Heart left ventricle (tissue), 16 donors: ENCODE results near the gene VIPAS39. TPM values are rescaled to one million over a fixed set of nuclear protein-coding genes. Genes with fewer than 3 reads are reported as not detected.

Source experiments
- ATAC-seq, 4 donors: fragments of 200-7000 bp; cut with Tn5 transposase; one replicate each; pipeline ENCODE4 v1.9.1; 2020 to 2022; ENCODE audit warnings: moderate library complexity in 4 of 4, mild to moderate bottlenecking in 3 of 4, moderate number of reproducible peaks in 1 of 4
- DNase-seq, 5 donors: peaks; one replicate each; pipeline ENCODE4 v3.0.0-alpha.2; 2020
- H3K27ac ChIP-seq, 12 donors: fragments of 200-600 bp; sonication (generic) in 4 of 12; one replicate each; pipeline versions ENCODE4 v1.5.0 to v1.8.0; 2016 to 2022; ENCODE audit warnings: mild to moderate bottlenecking in 2 of 12
- H3K27me3 ChIP-seq, 9 donors: fragments of 200-600 bp; sonication (generic) in 2 of 9; one replicate each; pipeline versions ENCODE4 v1.5.1 to v1.8.0; 2016 to 2022; ENCODE audit warnings: mild to moderate bottlenecking in 3 of 9
- H3K36me3 ChIP-seq, 9 donors: fragments of 200-600 bp; sonication (generic) in 2 of 9; one replicate each; pipeline versions ENCODE4 v1.5.0 to v1.8.0; 2018 to 2022; ENCODE audit warnings: mild to moderate bottlenecking in 2 of 9
- H3K4me1 ChIP-seq, 12 donors: fragments of 200-600 bp; sonication (generic) in 4 of 12; one replicate each; pipeline versions ENCODE4 v1.5.0 to v1.8.0; 2016 to 2022; ENCODE audit warnings: mild to moderate bottlenecking in 3 of 12
- H3K4me3 ChIP-seq, 12 donors: fragments of 200-600 bp; sonication (generic) in 4 of 12; one replicate each; pipeline versions ENCODE4 v1.5.0 to v1.8.0; 2017 to 2022; ENCODE audit warnings: mild to moderate bottlenecking in 9 of 12, moderate library complexity in 4 of 12
- H3K9me3 ChIP-seq, 12 donors: fragments of 200-600 bp; sonication (generic) in 4 of 12; one replicate each; pipeline versions ENCODE4 v1.5.0 to v1.8.0; 2016 to 2022; ENCODE audit warnings: mild to moderate bottlenecking in 1 of 12
- POLR2A ChIP-seq, 2 donors: fragments of 450-650 bp; IDR thresholded peaks; one replicate each; pipeline ENCODE4 v1.6.1; 2017; ENCODE audit warnings: antibody characterized with exemption in 2 of 2, mild to moderate bottlenecking in 2 of 2, moderate library complexity in 2 of 2
- WGBS, 4 donors: extraction: QIAGEN DNeasy Blood & Tissue Kit in 2 of 4; methylation state at CpG; one replicate each; pipeline versions ENCODE4 v1.1.5 to v1.1.7; 2013 to 2018; 5-methylcytosine and 5-hydroxymethylcytosine counted together
- intact Hi-C, 10 donors: fragments of 100-400 bp; cut with DNase I; formaldehyde crosslinking; loops; one replicate each; pipeline versions ENCODE4 v1.11.1 to v1.14.2; 2022
- polyA plus RNA-seq, 2 donors: library from polyadenylated mRNA; stranded (reverse); fragments of 200-250 nt; gene quantifications; one replicate each; pipeline ENCODE4 v1.2.3, GENCODE V29; 2013
- total RNA-seq, 9 donors: library from RNA; depleted of rRNA in 2 of 9; stranded (reverse); fragments of >200 nt in 2 of 9; fragmentation: NEBNext Ultra II Directional in 3 of 9; extraction: Animal tissue kit (Norgen Biotek cat#: 25700) in 3 of 9; gene quantifications; one replicate each; pipeline versions ENCODE4 v1.1.0 to v1.2.4, GENCODE V29; 2016 to 2023
- TF ChIP-seq, protein P1 (sequence below), 12 donors: fragments of 200-600 bp; sonication (generic) in 4 of 12; IDR thresholded peaks; one replicate each; pipeline versions ENCODE4 v1.5.0 to v1.8.0; 2018 to 2022; ENCODE audit warnings: antibody characterized with exemption in 12 of 12, mild to moderate bottlenecking in 5 of 12
- donor health status: ischemic (EF 13 %, LVEDD 7.1; RV severe dilation, severe dysfunction).
- donor health status: healthy with polysubstance abuse.
- donor health status: DM: no; HTN: yes; CAD: no.
- donor health status: DM: no; HTN: no; CAD: no.
- donor health status: ischemic (EF 25% LVEDD 6.9; RV normal size, moderate dysfunction).
- donor health status: ischemic (EF 25% LVEDD 5.7; RV mildly dilated, moderate dysfunction).
- donor health status: healthy.
- donor health status: DM: yes; HTN: yes; CAD: no.
- donor health status: ischemic (EF 35%, LVEDD 5.7; RV mildly dilated, moderate dysfunction).
- donor health status: nonischemic (EF 11% LVEDD 7.7; RV severe dilation, severe dysfunction).
- donor health status: DM: yes; HTN: yes; CAD: no.
- donor health status: PGD.
- donor health status: ischemic (EF 29% LVEDD 5.4; RV normal size, mild dysfunction).
- donor health status: nonischemic (EF 23%, LVEDD 6.1; RV moderate dilation, normal function).

Gene VIPAS39
- total and polyA plus RNA-seq, 11 donors, result 6.6 to 18.4 (median 13.8) TPM

DNA sequence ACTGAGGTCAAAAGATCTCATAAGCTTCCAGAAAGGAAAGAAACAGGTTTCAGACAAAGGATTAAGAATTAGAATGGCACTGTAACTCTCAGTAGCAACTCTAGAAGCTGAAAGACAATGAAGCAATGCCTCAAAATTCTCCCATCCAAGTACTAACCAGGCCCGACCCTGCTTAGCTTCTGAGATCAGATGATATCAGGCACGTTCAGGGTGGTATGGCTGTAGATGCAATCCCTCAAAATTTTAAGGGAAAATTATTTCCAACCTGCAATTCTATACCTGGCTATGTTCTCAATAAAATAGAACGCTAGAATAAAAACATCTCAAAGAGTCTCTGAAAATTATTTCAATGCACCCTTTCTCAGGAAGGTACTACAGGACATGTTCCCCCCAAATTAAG lies 53.6 kb downstream of the VIPAS39 start:
- ATAC-seq, result no peak
- TF ChIP-seq, protein P1, sequence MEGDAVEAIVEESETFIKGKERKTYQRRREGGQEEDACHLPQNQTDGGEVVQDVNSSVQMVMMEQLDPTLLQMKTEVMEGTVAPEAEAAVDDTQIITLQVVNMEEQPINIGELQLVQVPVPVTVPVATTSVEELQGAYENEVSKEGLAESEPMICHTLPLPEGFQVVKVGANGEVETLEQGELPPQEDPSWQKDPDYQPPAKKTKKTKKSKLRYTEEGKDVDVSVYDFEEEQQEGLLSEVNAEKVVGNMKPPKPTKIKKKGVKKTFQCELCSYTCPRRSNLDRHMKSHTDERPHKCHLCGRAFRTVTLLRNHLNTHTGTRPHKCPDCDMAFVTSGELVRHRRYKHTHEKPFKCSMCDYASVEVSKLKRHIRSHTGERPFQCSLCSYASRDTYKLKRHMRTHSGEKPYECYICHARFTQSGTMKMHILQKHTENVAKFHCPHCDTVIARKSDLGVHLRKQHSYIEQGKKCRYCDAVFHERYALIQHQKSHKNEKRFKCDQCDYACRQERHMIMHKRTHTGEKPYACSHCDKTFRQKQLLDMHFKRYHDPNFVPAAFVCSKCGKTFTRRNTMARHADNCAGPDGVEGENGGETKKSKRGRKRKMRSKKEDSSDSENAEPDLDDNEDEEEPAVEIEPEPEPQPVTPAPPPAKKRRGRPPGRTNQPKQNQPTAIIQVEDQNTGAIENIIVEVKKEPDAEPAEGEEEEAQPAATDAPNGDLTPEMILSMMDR (IDR thresholded peaks at IDR 0.05), result no peak
- TF ChIP-seq POLR2A (IDR thresholded peaks at IDR 0.05), result no peak
- Histone ChIP-seq H3K9me3 (no peaks in the 10 kb centered on the region), H3K4me3 (no peak overlapping the region), H3K36me3 (no peaks in the 10 kb centered on the region), H3K27ac (no peak overlapping the region), H3K27me3 (no peaks in the 10 kb centered on the region), H3K4me1 (peaks cover 0 to 18% (median 0%) of the 10 kb centered on the region in 12 donors)
- no peak for DNase-seq
- 81 to 88% (median 85%) methylated on average over 3 of the region's 3 CpGs for WGBS, 4 donors
- intact Hi-C loops, result no loop called here

DNA sequence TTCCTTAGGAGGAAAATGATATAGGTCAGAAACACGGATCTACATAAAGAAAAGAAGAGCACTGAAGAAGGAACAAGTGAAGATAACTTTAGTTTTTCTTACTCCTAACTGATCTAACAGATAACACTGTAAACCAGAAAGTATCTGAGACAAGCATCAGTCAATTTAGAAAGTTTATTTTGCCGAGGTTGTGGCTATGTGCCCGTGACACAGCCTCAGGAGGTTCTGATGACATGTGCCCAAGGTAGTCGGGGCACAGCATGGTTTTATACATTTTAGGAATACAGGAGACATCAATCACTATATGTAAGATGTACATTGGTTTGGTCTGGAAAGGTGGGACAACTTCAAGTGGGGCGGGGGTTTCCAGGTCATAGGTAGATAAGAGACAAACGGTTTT lies 57.2 kb downstream of the VIPAS39 start:
- intact Hi-C loops, result no loop called here
- no peaks in the 10 kb centered on the region for H3K4me1 ChIP-seq
- H3K27ac ChIP-seq, result no peak overlapping the region
- no peak overlapping the region for H3K4me3 ChIP-seq
- ATAC-seq (no peak), DNase-seq (no peak)
- H3K36me3 ChIP-seq, result no peaks in the 10 kb centered on the region
- H3K9me3 ChIP-seq, result peaks cover 0 to 3% (median 0%) of the 10 kb centered on the region in 12 donors
- TF ChIP-seq, protein P1 (IDR thresholded peaks at IDR 0.05), result no peak
- no peaks in the 10 kb centered on the region for H3K27me3 ChIP-seq
- 73 to 89% (median 82%) methylated on average over 6 of the region's 6 CpGs for WGBS, 4 donors

DNA sequence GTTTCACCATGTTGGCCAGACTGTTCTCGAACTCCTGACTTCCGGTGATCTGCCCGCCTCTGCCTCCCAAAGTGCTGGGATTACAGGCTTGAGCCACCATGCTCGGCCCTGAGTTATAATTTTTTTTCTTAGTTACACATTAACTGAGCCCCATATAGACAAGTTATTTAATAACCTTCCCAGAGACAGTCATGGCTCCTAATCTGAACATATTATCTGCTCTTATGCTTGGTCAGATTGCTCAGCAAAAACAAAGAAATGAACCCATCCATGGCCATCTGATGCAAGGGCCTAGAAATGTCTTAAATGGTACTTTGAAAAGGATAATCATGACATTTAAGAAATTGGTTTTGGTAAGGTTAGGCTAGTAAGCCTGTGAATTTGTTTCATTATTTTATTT lies 67.2 kb downstream of the VIPAS39 start:
- no peak for ATAC-seq
- Histone ChIP-seq H3K27ac (no peak overlapping the region), H3K27me3 (no peaks in the 10 kb centered on the region), H3K9me3 (no peaks in the 10 kb centered on the region), H3K4me3 (no peak overlapping the region), H3K36me3 (no peaks in the 10 kb centered on the region), H3K4me1 (no peaks in the 10 kb centered on the region)
- WGBS, 4 donors, result 91 to 96% (median 95%) methylated on average over 4 of the region's 4 CpGs
- intact Hi-C loops, result no loop called here
- TF ChIP-seq POLR2A (IDR thresholded peaks at IDR 0.05), result no peak
- TF ChIP-seq, protein P1 (IDR thresholded peaks at IDR 0.05), result no peak
- no peak for DNase-seq

DNA sequence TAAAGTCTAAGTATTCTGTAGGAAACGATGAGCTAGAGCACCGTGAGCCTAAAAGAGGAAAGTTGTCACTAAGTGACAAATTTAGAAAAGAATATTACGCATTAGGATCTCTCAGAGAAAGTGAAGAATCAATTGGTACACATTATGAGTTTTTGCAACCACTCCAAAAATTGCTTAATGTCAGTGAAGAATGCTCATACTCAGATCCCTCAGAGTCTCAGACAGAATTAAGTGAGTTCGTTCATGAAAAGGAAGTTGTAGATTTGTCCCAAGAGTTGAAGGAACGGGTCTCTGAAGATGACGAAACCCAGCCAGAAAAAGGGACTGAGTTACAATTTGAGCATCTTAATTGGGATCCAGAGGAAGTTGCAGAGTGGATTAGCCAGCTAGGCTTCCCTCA lies 78.7 kb downstream of the VIPAS39 start:
- H3K4me1 ChIP-seq, result peaks cover 0 to 27% (median 14%) of the 10 kb centered on the region in 12 donors
- no peak overlapping the region for H3K27ac ChIP-seq
- intact Hi-C loops, result loop anchor here in 6 of 10 donors (5.0 kb wide), 2 partner anchors 56 to 79 kb away; partner anchors contain the start of genes GSTZ1 (in 4 of the 6), POMT2 (in 4 of the 6), AHSA1 (in 3 of the 6) and VIPAS39 (in 3 of the 6)
- H3K9me3 ChIP-seq, result no peaks in the 10 kb centered on the region
- H3K4me3 ChIP-seq, result no peak overlapping the region
- 87 to 92% (median 89%) methylated on average over 6 of the region's 6 CpGs for WGBS, 4 donors
- H3K36me3 ChIP-seq, result no peaks in the 10 kb centered on the region
- no peak for DNase-seq
- TF ChIP-seq, protein P1 (IDR thresholded peaks at IDR 0.05), result no peak
- no peak for TF ChIP-seq POLR2A (IDR thresholded peaks at IDR 0.05)
- no peak for ATAC-seq
- no peaks in the 10 kb centered on the region for H3K27me3 ChIP-seq
